GM12878 (cell line): ENCODE measurements around the gene SETD4. TPM values are rescaled to one million over a fixed set of nuclear protein-coding genes. Genes with fewer than 3 reads are reported as not detected.

ENCODE experiments used
- BMI1 ChIP-seq: fragments of 450-650 bp; IDR thresholded peaks from 2 replicates; pipeline ENCODE4 v1.6.1; 2016; ENCODE audit warnings: mild to moderate bottlenecking, moderate library complexity, borderline replicate concordance
- CHD2 ChIP-seq: IDR thresholded peaks from 2 replicates; pipeline ENCODE4 v1.6.1; 2011; ENCODE audit warnings: low read depth, low read length, improper control_type of control experiment, borderline replicate concordance
- E2F4 ChIP-seq: IDR thresholded peaks from 2 replicates; pipeline ENCODE4 v1.6.1; 2012; ENCODE audit warnings: low read depth, low read length, improper control_type of control experiment
- EED ChIP-seq: sonication (generic); IDR thresholded peaks from 2 replicates; pipeline ENCODE4 v1.6.1; 2016; ENCODE audit warnings: antibody characterized with exemption, low read depth
- EZH2 ChIP-seq: IDR thresholded peaks from 2 replicates; pipeline ENCODE4 v1.6.1; 2012; ENCODE audit warnings: low read depth, mild to moderate bottlenecking, control low read depth, inconsistent platforms, low read length, borderline replicate concordance; ENCODE audit not compliant: control insufficient read depth
- GATAD2B ChIP-seq: fragments of 450-650 bp; conservative IDR thresholded peaks from 2 replicates; pipeline ENCODE4 v1.6.1; 2017; ENCODE audit warnings: low read depth, mild to moderate bottlenecking, moderate library complexity
- NKRF ChIP-seq: fragments of 450-650 bp; conservative IDR thresholded peaks from 2 replicates; pipeline ENCODE4 v1.6.1; 2017; ENCODE audit warnings: mild to moderate bottlenecking, moderate library complexity
- NR2C2 ChIP-seq: IDR thresholded peaks from 2 replicates; pipeline ENCODE4 v1.6.1; 2011; ENCODE audit warnings: borderline replicate concordance, low read depth; ENCODE audit not compliant: control insufficient read depth, insufficient read length
- RAD21 ChIP-seq: IDR thresholded peaks from 2 replicates; pipeline ENCODE4 v1.6.1; 2011; ENCODE audit warnings: mild to moderate bottlenecking, low read depth, low read length, moderate library complexity; ENCODE audit not compliant: insufficient read depth
- ZBED1 ChIP-seq: IDR thresholded peaks from 2 replicates; pipeline ENCODE4 v1.6.1; 2016; ENCODE audit warnings: borderline replicate concordance
- ZSCAN29 ChIP-seq: fragments of 450-650 bp; IDR thresholded peaks from 2 replicates; pipeline ENCODE4 v1.6.1; 2017; ENCODE audit warnings: mild to moderate bottlenecking, moderate library complexity
- polyA plus RNA-seq, 11 experiments: library from polyadenylated mRNA; depleted of rRNA in 4 of 11; unstranded in 6 of 11; stranded (reverse) in 5 of 11; fragments of >200 nt; fragmentation: Nextera tagmentation in 4 of 11; fragmentation: Illumina TruSeq in 1 of 11; extraction: Ambion mirVana in 4 of 11; extraction: Trizol in 1 of 11; gene quantifications; 1 replicate in 1 of 11; 2 replicates in 10 of 11; pipeline versions ENCODE4 v1.2.1 to v1.2.3, GENCODE V29; 2011 to 2016; ENCODE audit warnings: inconsistent platforms in 2 of 11, missing spikeins in 2 of 11, low read depth in 1 of 11
- total RNA-seq, 4 experiments: library from RNA; depleted of rRNA in 3 of 4; stranded (reverse); fragments of >200 nt in 3 of 4; fragmentation: Illumina TruSeq in 1 of 4; extraction: Trizol in 1 of 4; gene quantifications; 2 replicates each; pipeline versions ENCODE4 v1.2.1 to v1.2.3, GENCODE V29; 2013 to 2021

The SETD4 gene
- total and polyA plus RNA-seq, 10 of the 15 experiments (the other 5 are each of a cell fraction or from before 2014, with no cell fraction given): 10.3 to 37.0 (median 18.6) TPM

GRCh38 chr21:36063375-36064084 is 3.2 kb upstream of the SETD4 start (continued):
- TF ChIP-seq RAD21 (no peak), ZSCAN29 (no peak), EZH2 (no peak), EED (no peak), BMI1 (no peak), ZBED1 (no peak), NR2C2 (no peak), NKRF (no peak), E2F4 (no peak), GATAD2B (no peak), CHD2 (no peak)
